PC-3 (cell line): ENCODE measurements around the gene CXorf49. TPM values are rescaled to one million over a fixed set of nuclear protein-coding genes. Genes with fewer than 3 reads are reported as not detected.
"Not testable (repeated sequence)": the region's sequence is repeated elsewhere in the genome, so short reads cannot be mapped to it uniquely, and the experiment has no call there.

Experiments used
- ATAC-seq: fragments of 200-7000 bp; cut with Tn5 transposase; 2 replicates; pipeline ENCODE4 v1.9.1; 2020; ENCODE audit warnings: mild to moderate bottlenecking, moderate library complexity
- BruUV-seq: library from RNA; stranded (reverse); fragments of 400-500 nt; replicated peaks from 2 replicates; lab custom pipeline; 2021; lab: Mats Ljungman, UMichigan
- CTCF ChIA-PET: fragments of 300-600 bp; sonication (Branson Sonifier 250); formaldehyde crosslinking; loops from one replicate; lab custom pipeline; 2022; ENCODE audit warnings: antibody characterized with exemption; lab: Charles Lee
- POLR2A ChIA-PET: fragments of 300-600 bp; sonication (Branson Sonifier 250); formaldehyde crosslinking; loops from one replicate; lab custom pipeline; 2022; ENCODE audit warnings: antibody characterized with exemption; ENCODE audit not compliant: unreplicated experiment; lab: Charles Lee
- DNase-seq: peaks from one replicate; pipeline ENCODE4 v3.0.0-alpha.2; 2015
- H2AFZ ChIP-seq: fragments of 300-600 bp; sonication (generic); 2 replicates; pipeline ENCODE4 v1.6.0; 2016; ENCODE audit warnings: antibody characterized with exemption, low read length
- H3F3A ChIP-seq: fragments of 300-600 bp; sonication (generic); one replicate; pipeline ENCODE4 v1.6.0; 2017; ENCODE audit warnings: antibody characterized with exemption, low read length, control low read depth, mild to moderate bottlenecking; ENCODE audit not compliant: unreplicated experiment
- H3K27ac ChIP-seq: fragments of 300-600 bp; sonication (generic); 2 replicates; pipeline ENCODE4 v1.5.1; 2016; ENCODE audit warnings: mild to moderate bottlenecking, low read length
- H3K27me3 ChIP-seq: fragments of 300-600 bp; sonication (generic); 2 replicates; pipeline ENCODE4 v1.6.1; 2016; ENCODE audit warnings: low read length, mixed read lengths
- H3K36me3 ChIP-seq: fragments of 300-600 bp; sonication (generic); 2 replicates; pipeline ENCODE4 v1.6.1; 2016; ENCODE audit warnings: low read depth, mixed run types, low read length, mixed read lengths
- H3K4me1 ChIP-seq: fragments of 300-600 bp; sonication (generic); 2 replicates; pipeline ENCODE4 v1.5.1; 2016; ENCODE audit warnings: low read length; ENCODE audit not compliant: insufficient read depth
- H3K4me2 ChIP-seq: fragments of 300-600 bp; sonication (generic); 2 replicates; pipeline ENCODE4 v1.6.0; 2016; ENCODE audit warnings: low read length
- H3K4me3 ChIP-seq: fragments of 300-600 bp; sonication (generic); 2 replicates; pipeline ENCODE4 v1.5.1; 2016; ENCODE audit warnings: mild to moderate bottlenecking, low read length, mixed read lengths
- H3K79me2 ChIP-seq: fragments of 300-600 bp; sonication (generic); 2 replicates; pipeline ENCODE4 v1.6.1; 2017; ENCODE audit warnings: low read length, mixed read lengths
- H3K9ac ChIP-seq: fragments of 300-600 bp; sonication (generic); 2 replicates; pipeline ENCODE4 v1.6.0; 2016; ENCODE audit warnings: mild to moderate bottlenecking, low read length
- H3K9me2 ChIP-seq: fragments of 300-600 bp; sonication (generic); replicated peaks from 2 replicates; pipeline ENCODE4 v1.6.1; 2016; ENCODE audit warnings: mixed run types, low read length, mixed read lengths
- H3K9me3 ChIP-seq: fragments of 300-600 bp; sonication (generic); 2 replicates; pipeline ENCODE4 v1.6.1; 2016; ENCODE audit warnings: low read length, mixed read lengths
- H4K20me1 ChIP-seq: fragments of 300-600 bp; sonication (generic); 2 replicates; pipeline ENCODE4 v1.6.1; 2016; ENCODE audit warnings: low read length, mixed read lengths
- EZH2 ChIP-seq: fragments of 300-600 bp; sonication (generic); IDR thresholded peaks from one replicate; pipeline ENCODE4 v1.6.1; 2017; ENCODE audit warnings: antibody characterized with exemption, mild to moderate bottlenecking, low read length; ENCODE audit not compliant: unreplicated experiment
- EZH2phosphoT487 ChIP-seq: fragments of 300-600 bp; sonication (generic); IDR thresholded peaks from 2 replicates; pipeline ENCODE4 v1.6.1; 2018; ENCODE audit warnings: mild to moderate bottlenecking, antibody characterized with exemption, low read length, borderline replicate concordance
- intact Hi-C: fragments of 100-400 bp; cut with micrococcal nuclease; formaldehyde crosslinking; loops from 2 replicates; pipeline ENCODE4 v1.9.0; 2023
- total RNA-seq: library from RNA; depleted of rRNA; stranded (reverse); fragments of >200 nt; gene quantifications from 2 replicates; pipeline ENCODE4 v1.2.3, GENCODE V29; 2014
- TF ChIP-seq, protein P1 (sequence below): fragments of 300-600 bp; sonication (generic); conservative IDR thresholded peaks from 2 replicates; pipeline ENCODE4 v1.5.1; 2017; ENCODE audit warnings: antibody characterized with exemption, low read depth, mild to moderate bottlenecking, low read length

Gene CXorf49
- total RNA-seq, 1 experiment from 2014 or later, result not detected

GRCh38 chrX:71698299-71699022 lies 19.6 kb downstream of the CXorf49 start:
- H3F3A ChIP-seq, H3K9me3 ChIP-seq, H3K27ac ChIP-seq, H3K27me3 ChIP-seq, DNase-seq, BruUV-seq, H3K9ac ChIP-seq, H4K20me1 ChIP-seq, H3K36me3 ChIP-seq, H2AFZ ChIP-seq, POLR2A ChIA-PET, H3K4me1 ChIP-seq, CTCF ChIA-PET, H3K4me3 ChIP-seq, H3K79me2 ChIP-seq, ATAC-seq, H3K9me2 ChIP-seq, intact Hi-C loops, H3K4me2 ChIP-seq: not testable (repeated sequence)

DNA sequence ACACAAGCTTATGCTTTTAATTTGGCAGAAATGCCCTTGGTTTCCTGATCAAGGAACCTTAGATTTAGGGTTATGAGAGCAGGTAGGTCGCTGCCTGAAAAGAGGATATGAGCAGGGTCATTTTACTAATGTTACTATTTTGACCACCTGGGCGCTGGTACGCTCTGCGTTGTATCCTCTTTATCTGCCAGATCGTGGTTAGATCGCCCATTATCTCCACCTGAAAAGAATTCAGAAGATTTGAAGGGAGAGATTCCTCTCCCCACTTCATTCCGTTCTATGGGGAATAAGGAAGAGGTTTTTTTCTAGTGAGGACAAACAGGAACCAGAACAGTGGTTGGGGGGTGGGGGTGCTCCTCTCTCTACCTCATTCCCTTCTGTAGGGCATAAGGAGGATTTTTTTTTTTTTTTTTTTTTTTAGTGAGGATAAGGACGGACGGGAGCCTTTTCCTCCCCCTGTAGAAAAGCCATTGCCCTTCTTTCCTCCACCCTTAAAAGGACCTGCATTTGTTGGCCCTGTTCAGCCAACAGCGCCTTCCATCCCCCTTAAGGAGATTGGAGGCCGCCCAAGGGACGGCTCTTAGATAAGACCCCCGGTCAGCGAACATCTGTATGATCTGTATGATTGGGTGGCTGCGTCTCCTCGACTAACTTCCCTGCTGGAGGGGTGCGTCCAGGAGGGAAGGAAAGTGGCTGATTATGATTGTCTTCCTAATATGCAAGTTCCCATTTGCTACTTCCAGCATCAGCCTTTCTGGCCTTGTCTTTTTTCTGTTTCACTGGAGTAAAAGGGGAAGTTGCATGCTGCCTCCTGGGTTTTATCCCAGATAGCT lies 20.4 kb downstream of the CXorf49 start:
- H3K4me2 ChIP-seq, H3K27me3 ChIP-seq, H4K20me1 ChIP-seq, H3K9me2 ChIP-seq, H2AFZ ChIP-seq, ATAC-seq, BruUV-seq, DNase-seq, H3F3A ChIP-seq, POLR2A ChIA-PET, H3K4me3 ChIP-seq, CTCF ChIA-PET, H3K9ac ChIP-seq, H3K79me2 ChIP-seq, H3K9me3 ChIP-seq, intact Hi-C loops, H3K4me1 ChIP-seq, H3K36me3 ChIP-seq, H3K27ac ChIP-seq: not testable (repeated sequence)

DNA sequence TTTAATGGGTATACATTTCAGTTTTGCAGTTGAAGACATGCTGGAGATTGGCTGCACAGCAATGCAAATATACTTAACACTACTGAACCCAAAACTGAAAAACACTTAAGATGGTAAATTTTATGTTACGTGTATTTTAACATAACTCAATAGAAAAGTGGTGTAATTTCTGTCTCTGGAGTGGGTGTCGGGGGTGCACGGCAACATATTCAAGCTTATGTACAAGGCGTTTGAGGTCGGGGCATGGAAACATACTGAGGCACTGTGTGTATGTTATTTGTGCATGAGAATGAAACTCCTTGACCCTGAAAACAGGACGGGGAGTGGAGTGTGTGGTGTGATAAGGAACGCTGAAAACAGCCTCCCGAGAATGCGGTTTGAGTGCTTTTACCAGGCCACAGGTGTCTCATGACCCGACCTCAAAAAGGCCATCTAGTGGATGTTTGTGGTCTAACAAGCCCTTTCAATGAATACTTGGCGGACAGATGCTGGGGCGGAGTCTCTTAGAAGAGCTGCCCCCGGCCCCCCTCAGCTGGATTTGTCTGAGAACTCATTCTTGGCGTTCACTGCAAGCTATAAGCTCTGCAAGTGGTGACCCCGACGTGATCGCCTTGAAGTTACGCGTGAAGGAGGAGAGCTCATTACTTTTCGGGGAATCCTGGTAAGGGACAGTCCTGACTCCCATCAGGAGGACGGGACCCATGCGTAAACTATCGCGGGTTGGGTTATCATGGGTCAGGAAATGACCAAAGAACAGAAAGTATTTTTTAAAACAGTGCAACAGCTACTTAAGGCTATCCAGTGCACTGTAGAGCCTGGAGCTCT lies 21.2 kb downstream of the CXorf49 start:
- intact Hi-C loops, POLR2A ChIA-PET: not testable (repeated sequence)

DNA sequence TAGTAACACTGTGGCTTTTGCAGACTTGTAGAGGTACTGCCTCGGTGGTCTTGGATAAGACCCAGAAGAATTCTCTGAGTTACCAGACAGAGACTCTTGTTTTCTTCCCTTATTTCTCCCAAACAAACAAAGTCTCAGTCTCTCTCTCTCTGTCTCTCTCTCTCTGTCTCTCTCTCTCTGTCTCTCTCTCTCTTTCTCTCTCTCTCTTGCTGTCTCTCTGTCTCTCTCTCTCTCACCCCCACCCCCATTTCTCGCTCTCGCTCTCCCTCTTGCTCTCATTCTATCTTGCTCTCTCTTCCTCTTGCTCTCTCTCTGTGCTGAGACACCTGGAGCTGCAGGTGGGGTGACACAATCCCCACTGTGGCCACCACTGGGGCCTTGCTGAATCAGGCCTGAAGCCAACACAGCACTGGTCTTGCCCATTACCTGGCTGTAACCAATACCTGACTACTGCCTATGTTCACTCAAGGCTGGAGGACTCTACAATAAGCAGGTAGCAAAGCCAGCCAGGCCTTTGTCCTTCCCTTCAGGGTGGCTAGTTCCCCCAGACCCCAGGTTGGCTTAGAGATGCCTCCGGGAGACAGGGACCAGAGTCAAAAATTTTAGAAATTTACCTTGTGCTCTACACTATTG lies 38.4 kb downstream of the CXorf49 start:
- ChIA-PET CTCF (no interaction called here), POLR2A (no interaction called here)
- TF ChIP-seq EZH2phosphoT487, result no peak
- no peak for TF ChIP-seq EZH2
- TF ChIP-seq, protein P1, sequence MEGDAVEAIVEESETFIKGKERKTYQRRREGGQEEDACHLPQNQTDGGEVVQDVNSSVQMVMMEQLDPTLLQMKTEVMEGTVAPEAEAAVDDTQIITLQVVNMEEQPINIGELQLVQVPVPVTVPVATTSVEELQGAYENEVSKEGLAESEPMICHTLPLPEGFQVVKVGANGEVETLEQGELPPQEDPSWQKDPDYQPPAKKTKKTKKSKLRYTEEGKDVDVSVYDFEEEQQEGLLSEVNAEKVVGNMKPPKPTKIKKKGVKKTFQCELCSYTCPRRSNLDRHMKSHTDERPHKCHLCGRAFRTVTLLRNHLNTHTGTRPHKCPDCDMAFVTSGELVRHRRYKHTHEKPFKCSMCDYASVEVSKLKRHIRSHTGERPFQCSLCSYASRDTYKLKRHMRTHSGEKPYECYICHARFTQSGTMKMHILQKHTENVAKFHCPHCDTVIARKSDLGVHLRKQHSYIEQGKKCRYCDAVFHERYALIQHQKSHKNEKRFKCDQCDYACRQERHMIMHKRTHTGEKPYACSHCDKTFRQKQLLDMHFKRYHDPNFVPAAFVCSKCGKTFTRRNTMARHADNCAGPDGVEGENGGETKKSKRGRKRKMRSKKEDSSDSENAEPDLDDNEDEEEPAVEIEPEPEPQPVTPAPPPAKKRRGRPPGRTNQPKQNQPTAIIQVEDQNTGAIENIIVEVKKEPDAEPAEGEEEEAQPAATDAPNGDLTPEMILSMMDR, result no peak
- no peaks in the 10 kb centered on the region for H3K79me2 ChIP-seq
- no peaks in the 10 kb centered on the region for H3K4me1 ChIP-seq
- ATAC-seq, result no peak
- H3K27me3 ChIP-seq, result no peaks in the 10 kb centered on the region
- no peak overlapping the region for H3K27ac ChIP-seq
- no peak overlapping the region for H2AFZ ChIP-seq
- H3K4me2 ChIP-seq, result no peak overlapping the region
- intact Hi-C loops, result no loop called here
- H3K9me2 ChIP-seq, result no peaks in the 10 kb centered on the region
- no peak overlapping the region for H3K9ac ChIP-seq
- no peak for DNase-seq
- no TSS peak for BruUV-seq
- no peaks in the 10 kb centered on the region for H3K9me3 ChIP-seq
- no peaks in the 10 kb centered on the region for H3F3A ChIP-seq
- no peaks in the 10 kb centered on the region for H3K36me3 ChIP-seq
- H3K4me3 ChIP-seq, result no peak overlapping the region
- no peaks in the 10 kb centered on the region for H4K20me1 ChIP-seq

More for the DNA sequence above, 21.2 kb downstream of the CXorf49 start:
- H3F3A ChIP-seq, H2AFZ ChIP-seq, H3K36me3 ChIP-seq, H3K4me3 ChIP-seq, H3K27ac ChIP-seq, DNase-seq, H4K20me1 ChIP-seq, H3K79me2 ChIP-seq, H3K9me3 ChIP-seq, H3K4me1 ChIP-seq, BruUV-seq, H3K9me2 ChIP-seq, H3K4me2 ChIP-seq, CTCF ChIA-PET, H3K9ac ChIP-seq, H3K27me3 ChIP-seq: not testable (repeated sequence)
- ATAC-seq, result peak; percentile 59

DNA sequence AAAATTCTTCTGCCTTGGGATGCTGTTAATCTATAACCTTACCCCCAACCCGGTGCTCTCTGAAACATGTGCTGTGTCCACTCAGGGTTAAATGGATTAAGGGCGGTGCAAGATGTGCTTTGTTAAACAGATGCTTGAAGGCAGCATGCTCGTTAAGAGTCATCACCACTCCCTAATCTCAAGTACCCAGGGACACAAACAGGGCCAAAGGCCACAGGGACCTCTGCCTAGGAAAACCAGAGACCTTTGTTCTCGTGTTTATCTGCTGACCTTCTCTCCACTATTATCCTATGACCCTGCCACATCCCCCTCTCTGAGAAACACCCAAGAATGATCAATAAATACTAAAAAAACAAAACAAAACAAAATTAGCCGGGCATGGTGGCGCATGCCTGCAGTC lies 40.9 kb downstream of the CXorf49 start:
- CTCF ChIA-PET, POLR2A ChIA-PET, intact Hi-C loops: not testable (repeated sequence)

More for the DNA sequence above, 40.9 kb downstream of the CXorf49 start:
- H3K9ac ChIP-seq, H3K36me3 ChIP-seq, H4K20me1 ChIP-seq, BruUV-seq, H3K4me3 ChIP-seq, H3K79me2 ChIP-seq, DNase-seq, H3K4me1 ChIP-seq, ATAC-seq, H3F3A ChIP-seq, H3K27ac ChIP-seq, H3K4me2 ChIP-seq, H3K9me3 ChIP-seq, H3K27me3 ChIP-seq, H2AFZ ChIP-seq, H3K9me2 ChIP-seq: not testable (repeated sequence)
